HCT116 (cell line): ENCODE results near the gene FNIP2. TPM values are rescaled to one million over a fixed set of nuclear protein-coding genes. Genes with fewer than 3 reads are reported as not detected.

ENCODE experiments used
- ATAC-seq: fragments of 200-7000 bp; cut with Tn5 transposase; 2 replicates; pipeline ENCODE4 v1.9.1; 2020; ENCODE audit warnings: mild to moderate bottlenecking, moderate library complexity
- BruUV-seq: library from RNA; stranded (reverse); fragments of 400-500 nt; replicated peaks from 2 replicates; lab custom pipeline; 2021; lab: Mats Ljungman, UMichigan
- CTCF ChIA-PET: fragments of 300-600 bp; sonication (Branson Sonifier 250); formaldehyde crosslinking; loops from one replicate; lab custom pipeline; 2021; ENCODE audit warnings: antibody characterized with exemption; lab: Charles Lee
- POLR2A ChIA-PET: fragments of 300-600, 350-600 bp; sonication (Branson Sonifier 250); formaldehyde crosslinking; loops from one replicate; lab custom pipeline; 2021; ENCODE audit warnings: antibody characterized with exemption; lab: Charles Lee
- RAD21 ChIA-PET, 2 experiments: fragments of 300-600 bp; sonication (Branson Sonifier 250); formaldehyde crosslinking; loops; one replicate each; lab custom pipeline; 2023; ENCODE audit warnings: low total read pairs in 2 of 2; ENCODE audit not compliant: uncharacterized antibody in 2 of 2, unreplicated experiment in 2 of 2, low non-redundant PET in 1 of 2; lab: Charles Lee
- DNase-seq: peaks from one replicate; pipeline ENCODE4 v3.0.0-alpha.2; 2010; ENCODE audit warnings: low read depth, low spot score
- H2AFZ ChIP-seq: fragments of 200-600 bp; shearing (Covaris generic), sonication (generic); 2 replicates; pipeline ENCODE4 v1.6.1; 2017; ENCODE audit warnings: low read depth, mixed run types, mixed read lengths, antibody characterized with exemption, low read length; ENCODE audit not compliant: poor library complexity, severe bottlenecking
- H3K27ac ChIP-seq: 2 replicates; pipeline ENCODE4 v1.5.1; 2012; ENCODE audit warnings: low read depth, low read length
- H3K27me3 ChIP-seq: fragments of 200-600 bp; sonication (generic); 2 replicates; pipeline ENCODE4 v1.6.1; 2016; ENCODE audit warnings: mixed run types, low read length, mixed read lengths; ENCODE audit not compliant: insufficient read depth
- H3K36me3 ChIP-seq, 2 experiments: fragments of 200-500 bp in 1 of 2; fragments of 200-600 bp in 1 of 2; sonication (Bioruptor generic) in 1 of 2; sonication (generic) in 1 of 2; 2 replicates each; pipeline versions ENCODE4 v1.5.1 to v1.6.1; 2014 to 2016; ENCODE audit warnings: low read length in 2 of 2, inconsistent platforms in 1 of 2, mixed read lengths in 1 of 2, mixed run types in 1 of 2; ENCODE audit not compliant: insufficient read depth in 2 of 2, control insufficient read depth in 1 of 2
- H3K4me1 ChIP-seq, 2 experiments: fragments of 200-600 bp in 1 of 2; sonication (generic) in 1 of 2; 2 replicates each; pipeline versions ENCODE4 v1.5.1 to v1.6.1; 2012 to 2017; ENCODE audit warnings: low read length in 2 of 2, inconsistent platforms in 1 of 2, mild to moderate bottlenecking in 1 of 2, mixed read lengths in 1 of 2, mixed run types in 1 of 2, moderate library complexity in 1 of 2; ENCODE audit not compliant: insufficient read depth in 2 of 2, control insufficient read depth in 1 of 2
- H3K4me2 ChIP-seq: fragments of 200-600 bp; sonication (generic); 2 replicates; pipeline ENCODE4 v1.6.1; 2017; ENCODE audit warnings: mixed run types, low read length, mixed read lengths
- H3K4me3 ChIP-seq, 2 experiments: fragments of 200-600 bp in 1 of 2; sonication (generic) in 1 of 2; replicated peaks in 1 of 2; 2 replicates each; pipeline ENCODE4 v1.5.1; 2011 to 2016; ENCODE audit warnings: low read length in 2 of 2, control low read depth in 1 of 2, low read depth in 1 of 2, mild to moderate bottlenecking in 1 of 2, mixed read lengths in 1 of 2, mixed run types in 1 of 2
- H3K79me2 ChIP-seq: fragments of 200-600 bp; sonication (generic); 2 replicates; pipeline ENCODE4 v1.6.1; 2017; ENCODE audit warnings: mild to moderate bottlenecking, mixed run types, low read length, moderate library complexity, mixed read lengths; ENCODE audit not compliant: insufficient read depth
- H3K9ac ChIP-seq: fragments of 200-600 bp; sonication (generic); 2 replicates; pipeline ENCODE4 v1.6.1; 2016; ENCODE audit warnings: low read length, mixed read lengths
- H3K9me2 ChIP-seq: fragments of 200-600 bp; sonication (generic), shearing (Covaris generic); 2 replicates; pipeline ENCODE4 v1.6.1; 2017; ENCODE audit warnings: mixed run types, mild to moderate bottlenecking, moderate library complexity; ENCODE audit not compliant: insufficient read depth
- H3K9me3 ChIP-seq, 2 experiments: fragments of 200-500 bp in 1 of 2; fragments of 200-600 bp in 1 of 2; sonication (Bioruptor generic) in 1 of 2; sonication (generic) in 1 of 2; 2 replicates each; pipeline ENCODE4 v1.6.1; 2014 to 2017; ENCODE audit warnings: low read length in 2 of 2, mixed read lengths in 2 of 2, inconsistent platforms in 1 of 2, low read depth in 1 of 2, mild to moderate bottlenecking in 1 of 2, mixed run types in 1 of 2, moderate library complexity in 1 of 2; ENCODE audit not compliant: control insufficient read depth in 1 of 2, insufficient read depth in 1 of 2
- H4K20me1 ChIP-seq: fragments of 200-600 bp; sonication (generic), shearing (Covaris generic); 2 replicates; pipeline ENCODE4 v1.6.1; 2017; ENCODE audit warnings: mixed run types, mild to moderate bottlenecking, moderate library complexity; ENCODE audit not compliant: insufficient read depth
- ATF3 ChIP-seq: IDR thresholded peaks from 2 replicates; pipeline ENCODE4 v1.6.1; 2012
- CBX3 ChIP-seq: IDR thresholded peaks from 2 replicates; pipeline ENCODE4 v1.6.1; 2012; ENCODE audit warnings: low read depth
- CEBPB ChIP-seq: IDR thresholded peaks from 2 replicates; pipeline ENCODE4 v1.6.1; 2012; ENCODE audit warnings: low read depth
- EGR1 ChIP-seq: IDR thresholded peaks from 2 replicates; pipeline ENCODE4 v1.6.1; 2012; ENCODE audit warnings: low read depth
- ELF1 ChIP-seq: IDR thresholded peaks from 2 replicates; pipeline ENCODE4 v1.6.1; 2012; ENCODE audit warnings: low read depth, borderline replicate concordance
- EZH2 ChIP-seq: fragments of 200-600 bp; sonication (generic); IDR thresholded peaks from 2 replicates; pipeline ENCODE4 v1.6.1; 2017; ENCODE audit warnings: antibody characterized with exemption, mixed run types
- EZH2phosphoT487 ChIP-seq: fragments of 200-600 bp; IDR thresholded peaks from 2 replicates; pipeline ENCODE4 v1.6.1; 2018; ENCODE audit warnings: antibody characterized with exemption, borderline replicate concordance
- FOSL1 ChIP-seq: IDR thresholded peaks from 2 replicates; pipeline ENCODE4 v1.6.1; 2012; ENCODE audit warnings: low read depth
- JUND ChIP-seq: IDR thresholded peaks from 2 replicates; pipeline ENCODE4 v1.6.1; 2012
- MAX ChIP-seq: IDR thresholded peaks from 2 replicates; pipeline ENCODE4 v1.6.1; 2012
- POLR2A ChIP-seq: IDR thresholded peaks from 2 replicates; pipeline ENCODE4 v1.7.0; 2011; ENCODE audit warnings: borderline replicate concordance; ENCODE audit not compliant: insufficient read depth, insufficient read length; ENCODE audit errors: extremely low read depth
- RAD21 ChIP-seq: IDR thresholded peaks from 2 replicates; pipeline ENCODE4 v1.6.1; 2012; ENCODE audit warnings: low read depth, mild to moderate bottlenecking
- REST ChIP-seq: IDR thresholded peaks from 2 replicates; pipeline ENCODE4 v1.6.1; 2012; ENCODE audit warnings: low read depth
- SIN3A ChIP-seq: IDR thresholded peaks from 2 replicates; pipeline ENCODE4 v1.6.1; 2012; ENCODE audit warnings: low read depth
- SP1 ChIP-seq: IDR thresholded peaks from 2 replicates; pipeline ENCODE4 v1.6.1; 2012; ENCODE audit warnings: low read depth
- SRF ChIP-seq: IDR thresholded peaks from 2 replicates; pipeline ENCODE4 v1.6.1; 2012; ENCODE audit warnings: low read depth
- TCF7L2 ChIP-seq: IDR thresholded peaks from 2 replicates; pipeline ENCODE4 v1.7.0; 2011; ENCODE audit warnings: borderline replicate concordance, inconsistent platforms; ENCODE audit not compliant: insufficient read depth, insufficient read length; ENCODE audit errors: extremely low read depth
- YY1 ChIP-seq: IDR thresholded peaks from 2 replicates; pipeline ENCODE4 v1.6.1; 2011; ENCODE audit warnings: low read length, low read depth, moderate library complexity, mild to moderate bottlenecking; ENCODE audit not compliant: insufficient replicate concordance; ENCODE audit errors: extremely low read depth
- ZFX ChIP-seq: fragments of 450-650 bp; IDR thresholded peaks from 2 replicates; pipeline ENCODE4 v1.6.1; 2017
- ZNF274 ChIP-seq: fragments of 200-500 bp; sonication (Bioruptor generic); IDR thresholded peaks from 2 replicates; pipeline ENCODE4 v1.6.1; 2014; ENCODE audit warnings: mild to moderate bottlenecking, low read depth, low read length, inconsistent platforms
- intact Hi-C: fragments of 100-400 bp; cut with micrococcal nuclease; formaldehyde crosslinking; loops from 2 replicates; pipeline ENCODE4 v1.10.0; 2022
- total RNA-seq: library from RNA; stranded (reverse); gene quantifications from one replicate; pipeline ENCODE4 v1.2.1, GENCODE V29; 2021; ENCODE audit not compliant: unreplicated experiment

The FNIP2 gene
- total RNA-seq, 1 experiment from 2014 or later: 4.8 TPM

GRCh38 chr4:158799856-158800255, 31.0 kb downstream of the FNIP2 start:
- ATAC-seq (no peak), DNase-seq (no peak)
- BruUV-seq: no TSS peak
- H3K9me3 ChIP-seq: no peaks in the 10 kb centered on the region
- H4K20me1 ChIP-seq: no peaks in the 10 kb centered on the region
- H3K27me3 ChIP-seq: no peaks in the 10 kb centered on the region
- ChIA-PET CTCF (no interaction called here), POLR2A (no interaction called here), RAD21 (no interaction called here)
- H3K9me2 ChIP-seq: no peaks in the 10 kb centered on the region
- H3K4me2 ChIP-seq: no peak overlapping the region
- intact Hi-C loops: no loop called here
- no peak overlapping the region for H2AFZ ChIP-seq
- no peaks in the 10 kb centered on the region for H3K36me3 ChIP-seq
- H3K4me1 ChIP-seq: no peaks in the 10 kb centered on the region
- no peaks in the 10 kb centered on the region; the same call in 1 of the 2 replicates for H3K79me2 ChIP-seq
- H3K4me3 ChIP-seq: no peak overlapping the region
- no peak overlapping the region for H3K9ac ChIP-seq
- no peak for TF ChIP-seq RAD21
- TF ChIP-seq REST: no peak
- TF ChIP-seq EGR1: no peak
- no peak for TF ChIP-seq ZNF274
- no peak for TF ChIP-seq TCF7L2
- TF ChIP-seq ELF1: no peak
- no peak for TF ChIP-seq JUND
- no peak for TF ChIP-seq FOSL1
- no peak for TF ChIP-seq SP1
- TF ChIP-seq ZFX: no peak
- TF ChIP-seq YY1: no peak
- no peak for TF ChIP-seq SRF
- no peak for TF ChIP-seq EZH2
- no peak for TF ChIP-seq POLR2A
- TF ChIP-seq EZH2phosphoT487: no peak
- TF ChIP-seq ATF3: no peak
- TF ChIP-seq SIN3A: no peak
- TF ChIP-seq CEBPB: no peak
- TF ChIP-seq CBX3: no peak
- TF ChIP-seq MAX: no peak
- no peak overlapping the region for H3K27ac ChIP-seq
